HL-60 (cell line): ENCODE measurements around the gene PRDM10.

Source experiments
- DNase-seq, 2 experiments: peaks; one replicate each; pipeline ENCODE4 v3.0.0-alpha.2; 2010 to 2020; ENCODE audit warnings: low read depth in 1 of 2, low spot score in 1 of 2
- H3K27ac ChIP-seq: fragments of 250-450 bp; sonication (Bioruptor Pico); replicated peaks from 2 replicates; pipeline ENCODE4 v1.5.1; 2020; ENCODE audit warnings: mild to moderate bottlenecking, moderate library complexity
- H3K27me3 ChIP-seq: fragments of 250-450 bp; sonication (Bioruptor Pico); 2 replicates; pipeline ENCODE4 v1.5.1; 2021; ENCODE audit warnings: mild to moderate bottlenecking, moderate library complexity; ENCODE audit not compliant: insufficient read depth, poor library complexity, severe bottlenecking
- H3K4me3 ChIP-seq: replicated peaks from 2 replicates; pipeline ENCODE4 v1.5.1; 2011; ENCODE audit warnings: mild to moderate bottlenecking, control low read depth, low read length; ENCODE audit not compliant: insufficient read depth
- GABPA ChIP-seq: IDR thresholded peaks from 2 replicates; pipeline ENCODE4 v1.6.1; 2012; ENCODE audit warnings: low read depth
- POLR2AphosphoS5 ChIP-seq: IDR thresholded peaks from 2 replicates; pipeline ENCODE4 v1.6.1; 2012; ENCODE audit warnings: low read depth
- REST ChIP-seq: IDR thresholded peaks from 2 replicates; pipeline ENCODE4 v1.6.1; 2012; ENCODE audit warnings: low read depth; ENCODE audit not compliant: insufficient replicate concordance
- SPI1 ChIP-seq: IDR thresholded peaks from 2 replicates; pipeline ENCODE4 v1.6.1; 2012; ENCODE audit warnings: low read depth, mild to moderate bottlenecking, borderline replicate concordance
- TF ChIP-seq, protein P1 (sequence below): IDR thresholded peaks from one replicate; pipeline ENCODE4 v1.5.1; 2011; ENCODE audit warnings: low read length, control low read depth, inconsistent platforms; ENCODE audit not compliant: insufficient read depth

The PRDM10 gene

GRCh38 chr11:129933891-129934290, 68.7 kb downstream of the PRDM10 start:
- H3K4me3 ChIP-seq = no peak overlapping the region
- no peaks in the 10 kb centered on the region for H3K27me3 ChIP-seq
- TF ChIP-seq SPI1 = no peak
- TF ChIP-seq POLR2AphosphoS5 = no peak
- TF ChIP-seq, protein P1, sequence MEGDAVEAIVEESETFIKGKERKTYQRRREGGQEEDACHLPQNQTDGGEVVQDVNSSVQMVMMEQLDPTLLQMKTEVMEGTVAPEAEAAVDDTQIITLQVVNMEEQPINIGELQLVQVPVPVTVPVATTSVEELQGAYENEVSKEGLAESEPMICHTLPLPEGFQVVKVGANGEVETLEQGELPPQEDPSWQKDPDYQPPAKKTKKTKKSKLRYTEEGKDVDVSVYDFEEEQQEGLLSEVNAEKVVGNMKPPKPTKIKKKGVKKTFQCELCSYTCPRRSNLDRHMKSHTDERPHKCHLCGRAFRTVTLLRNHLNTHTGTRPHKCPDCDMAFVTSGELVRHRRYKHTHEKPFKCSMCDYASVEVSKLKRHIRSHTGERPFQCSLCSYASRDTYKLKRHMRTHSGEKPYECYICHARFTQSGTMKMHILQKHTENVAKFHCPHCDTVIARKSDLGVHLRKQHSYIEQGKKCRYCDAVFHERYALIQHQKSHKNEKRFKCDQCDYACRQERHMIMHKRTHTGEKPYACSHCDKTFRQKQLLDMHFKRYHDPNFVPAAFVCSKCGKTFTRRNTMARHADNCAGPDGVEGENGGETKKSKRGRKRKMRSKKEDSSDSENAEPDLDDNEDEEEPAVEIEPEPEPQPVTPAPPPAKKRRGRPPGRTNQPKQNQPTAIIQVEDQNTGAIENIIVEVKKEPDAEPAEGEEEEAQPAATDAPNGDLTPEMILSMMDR = no peak
- no peak for TF ChIP-seq GABPA
- TF ChIP-seq REST = no peak
- no peak overlapping the region for H3K27ac ChIP-seq
- DNase-seq = no peak

DNA sequence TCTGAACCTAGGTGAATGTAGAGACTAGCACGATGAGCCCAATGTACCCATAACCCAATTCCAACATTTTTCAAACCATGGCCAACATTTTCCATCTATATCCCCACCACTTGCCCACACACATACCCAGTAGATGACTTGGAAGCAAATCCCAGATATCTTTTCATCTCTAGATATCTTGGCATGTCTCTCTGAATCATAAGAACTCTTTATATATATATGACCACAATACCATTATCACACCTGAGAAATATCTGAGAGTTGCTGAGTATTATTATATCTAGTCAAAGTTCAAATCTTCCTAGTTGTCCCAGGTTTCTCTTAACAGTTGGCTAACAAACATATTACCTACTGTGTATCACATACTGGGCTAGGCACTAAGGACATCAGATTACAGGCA, 69.4 kb downstream of the PRDM10 start:
- TF ChIP-seq, protein P1 = no peak
- TF ChIP-seq POLR2AphosphoS5 (no peak), SPI1 (no peak), REST (no peak), GABPA (no peak)
- no peak for DNase-seq
- no peaks in the 10 kb centered on the region for H3K27me3 ChIP-seq
- H3K27ac ChIP-seq = no peak overlapping the region
- H3K4me3 ChIP-seq = no peak overlapping the region

DNA sequence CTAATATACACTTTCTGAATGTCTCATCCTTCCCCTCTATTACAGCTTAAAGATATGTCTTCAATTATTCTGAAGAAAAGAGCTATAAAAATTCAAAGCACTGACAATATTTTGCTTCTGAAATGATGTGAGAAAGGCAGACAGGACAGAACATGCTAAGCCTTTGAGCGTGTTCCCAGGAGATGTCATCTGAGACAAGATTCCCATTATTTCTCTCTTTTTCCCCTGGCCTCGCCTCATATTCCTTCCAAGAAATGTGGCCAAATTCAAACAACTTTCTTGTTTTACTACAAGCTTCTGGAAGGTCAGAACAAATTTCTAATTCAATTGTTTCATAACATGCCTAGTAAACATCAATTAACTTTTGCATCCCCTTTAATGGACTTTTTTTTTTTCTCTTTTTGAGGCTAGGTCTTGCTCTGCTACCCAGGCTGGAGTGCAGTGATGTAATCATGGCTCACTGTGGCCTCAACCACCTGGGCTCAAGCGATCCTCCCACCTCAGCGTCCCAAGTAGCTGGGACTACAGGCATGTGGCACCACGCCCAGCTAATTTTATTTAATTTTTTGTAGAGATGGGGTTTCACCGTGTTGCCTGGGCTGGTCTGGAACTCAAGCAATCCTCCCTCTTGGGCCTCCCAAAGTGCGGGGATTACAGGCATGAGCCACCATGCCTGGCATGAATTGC, 70.1 kb downstream of the PRDM10 start:
- peak in 1 of 2 experiments; percentile 21 for DNase-seq
- Histone ChIP-seq H3K27me3 (no peaks in the 10 kb centered on the region), H3K27ac (no peak overlapping the region), H3K4me3 (no peak overlapping the region)
- TF ChIP-seq, protein P1 = no peak
- TF ChIP-seq GABPA (no peak), REST (no peak), SPI1 (no peak), POLR2AphosphoS5 (no peak)
